ENCODE measurements around the gene RALGDS.

The RALGDS gene

GRCh38 chr9:133051966-133052539, 69.0 kb downstream of the RALGDS start:
- no peak for DNase-seq (ENCODE audit: low read depth, low spot score)

- DNase-seq (ENCODE audit: low read depth, low spot score) = no peak
These were observed 69.6 kb downstream of the RALGDS start for GRCh38 chr9:133051281-133051900.

- DNase-seq (ENCODE audit: low read depth, low spot score) = no peak
These were observed 70.3 kb downstream of the RALGDS start for GRCh38 chr9:133050781-133051180.

GRCh38 chr9:133050142-133050541, 70.9 kb downstream of the RALGDS start:
- DNase-seq (ENCODE audit: low read depth, low spot score) = no peak

GRCh38 chr9:133049043-133049442, 72.0 kb downstream of the RALGDS start:
- DNase-seq (ENCODE audit: low read depth, low spot score) = no peak

- no peak for DNase-seq (ENCODE audit: low read depth, low spot score)
These were observed 72.4 kb downstream of the RALGDS start for GRCh38 chr9:133048595-133048994.
